NCI-H146 (cell line): ENCODE measurements around the gene SLCO1C1.

ENCODE experiments used
- DNase-seq: peaks from one replicate; lab custom pipeline; 2025; lab: John Stamatoyannopoulos, UW

Gene SLCO1C1

GRCh38 chr12:20792971-20793370, 97.8 kb downstream of the SLCO1C1 start:
- no peak for DNase-seq

DNA sequence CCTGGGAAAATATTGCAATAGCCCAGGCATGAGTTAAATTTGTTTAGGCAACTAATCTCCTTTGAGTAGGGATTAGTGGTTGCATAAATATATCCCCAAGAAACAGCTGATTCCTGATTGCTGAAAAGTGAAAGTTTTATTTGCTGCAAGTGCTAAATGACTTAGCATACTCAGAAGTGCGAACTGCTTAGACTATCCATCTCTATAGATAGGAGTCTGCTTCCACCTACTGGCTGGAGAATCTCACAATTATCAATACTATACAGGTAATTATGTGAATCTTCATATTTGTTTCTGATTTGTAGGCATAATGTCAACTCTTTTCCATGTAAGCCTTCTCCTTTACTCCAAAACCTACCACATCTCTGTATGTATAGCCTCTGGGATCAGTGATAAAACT, 103.4 kb downstream of the SLCO1C1 start:
- peak; percentile 36 for DNase-seq

- DNase-seq, result no peak
Measured at GRCh38 chr12:20800160-20800559, 105.0 kb downstream of the SLCO1C1 start.

GRCh38 chr12:20801035-20801434, 105.9 kb downstream of the SLCO1C1 start:
- no peak for DNase-seq
